ENCODE data around the gene PRRG4.
"Not testable (repeated sequence)": the region's sequence is repeated elsewhere in the genome, so short reads cannot be mapped to it uniquely, and the experiment has no call there.

PRRG4 gene

GRCh38 chr11:32829680-32830412, at the start of gene PRRG4:
PRRG4 (plus strand) TSS chr11:32829927; CDS start chr11:32830530, 603 bp downstream.
- DNase-seq, result peak; percentile 8

DNA sequence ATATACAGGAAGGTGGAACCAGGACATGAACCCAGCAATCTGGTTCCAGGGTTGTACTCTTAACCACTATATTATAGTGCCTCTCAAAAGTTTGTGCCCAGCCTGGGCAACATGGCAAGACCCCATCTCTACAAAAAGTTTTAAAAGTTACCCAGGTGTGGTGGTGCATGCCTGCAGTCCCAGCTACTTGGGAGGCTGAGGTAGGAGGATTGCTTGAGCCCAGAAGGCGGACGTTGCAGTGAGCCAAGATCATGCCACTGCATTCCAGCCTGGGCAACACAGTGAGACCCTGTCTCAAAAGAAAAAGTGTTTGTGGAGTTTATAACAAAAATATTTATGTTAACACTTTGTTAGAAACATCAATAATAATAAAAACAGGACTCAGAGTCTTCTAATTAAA, 48.9 kb upstream of the PRRG4 start:
- DNase-seq, result not testable (repeated sequence)

GRCh38 chr11:32781721-32782120, 48.0 kb upstream of the PRRG4 start:
- DNase-seq, result no peak

DNA sequence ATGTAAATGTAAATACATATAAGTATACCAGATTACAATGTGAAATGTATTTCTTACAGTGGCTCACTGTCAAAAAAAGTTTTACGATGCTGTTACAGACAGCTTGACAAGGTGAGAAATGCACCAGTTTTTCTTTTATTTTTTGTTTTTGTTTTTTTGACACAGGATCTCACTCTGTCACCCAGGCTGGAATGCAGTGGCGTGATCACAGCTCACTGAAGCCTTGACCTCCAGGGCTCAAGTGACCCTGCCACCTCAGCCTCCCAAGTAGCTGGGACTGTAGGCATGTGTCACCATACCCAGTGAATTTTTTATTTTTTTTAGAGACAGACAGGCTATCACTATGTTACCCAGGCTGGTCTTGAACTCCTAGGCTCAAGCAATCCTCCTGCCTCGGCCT, 44.5 kb upstream of the PRRG4 start:
- DNase-seq, result no peak

DNA sequence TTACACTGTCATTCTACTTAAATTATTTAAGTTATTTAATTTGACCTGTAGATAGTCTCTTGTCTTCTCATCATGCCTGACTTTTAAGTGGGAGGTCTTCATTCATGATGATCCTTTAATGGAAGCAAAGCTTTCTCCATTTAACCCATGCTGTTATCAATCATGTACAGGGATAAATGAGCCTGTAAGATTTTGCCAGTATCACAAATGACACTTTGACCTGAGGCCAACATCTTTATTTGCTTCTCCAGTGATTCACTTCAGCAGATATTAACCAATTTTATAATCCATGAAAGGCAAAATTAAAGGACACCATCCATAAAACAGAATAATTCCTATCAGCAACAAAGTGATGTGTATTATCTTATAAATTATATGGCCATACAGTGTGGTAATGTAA, 42.9 kb upstream of the PRRG4 start:
- no peak for DNase-seq

- no peak for DNase-seq
Observed at GRCh38 chr11:32790916-32791315, 38.8 kb upstream of the PRRG4 start.

DNA sequence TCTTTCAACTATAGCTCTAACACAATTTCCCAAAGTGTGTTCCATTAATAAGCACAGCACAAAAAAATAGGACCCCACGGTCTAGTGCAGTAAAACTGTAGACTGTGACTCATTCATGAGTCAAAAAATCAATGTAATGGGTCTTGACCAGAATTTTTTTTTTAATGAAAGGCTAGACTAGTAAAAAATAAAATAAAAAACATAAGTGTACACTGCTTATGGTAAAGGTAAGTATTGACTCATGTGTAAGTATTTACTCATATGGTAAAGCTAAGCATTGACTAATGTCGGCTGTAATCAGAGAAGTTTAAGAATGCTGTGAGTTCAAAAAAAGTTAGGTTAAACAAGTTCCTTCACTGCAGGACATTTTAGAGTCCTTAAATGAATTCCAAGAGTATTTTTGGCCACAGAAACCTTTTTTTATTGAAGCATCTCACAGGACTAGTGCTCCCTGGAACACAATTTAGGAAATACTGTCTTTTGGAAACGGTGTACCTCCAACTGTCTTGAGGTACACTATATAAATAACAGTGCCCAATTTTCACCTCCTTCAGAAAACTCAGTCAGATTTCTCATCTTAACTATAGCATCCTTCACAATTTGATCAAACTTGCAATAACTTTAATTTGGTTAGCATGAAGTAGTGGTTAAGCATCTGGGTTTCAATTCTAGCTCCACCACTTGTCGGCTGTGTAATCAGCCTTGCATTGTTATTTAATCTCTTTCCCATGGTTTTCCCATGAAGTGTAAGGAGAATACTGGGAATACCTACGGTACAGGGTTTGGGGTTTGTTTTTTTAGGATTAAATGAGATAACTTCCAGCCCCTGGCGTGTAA, 37.4 kb upstream of the PRRG4 start:
- no peak for DNase-seq

GRCh38 chr11:32792948-32793475, 36.7 kb upstream of the PRRG4 start:
- peak; percentile 9 for DNase-seq

DNA sequence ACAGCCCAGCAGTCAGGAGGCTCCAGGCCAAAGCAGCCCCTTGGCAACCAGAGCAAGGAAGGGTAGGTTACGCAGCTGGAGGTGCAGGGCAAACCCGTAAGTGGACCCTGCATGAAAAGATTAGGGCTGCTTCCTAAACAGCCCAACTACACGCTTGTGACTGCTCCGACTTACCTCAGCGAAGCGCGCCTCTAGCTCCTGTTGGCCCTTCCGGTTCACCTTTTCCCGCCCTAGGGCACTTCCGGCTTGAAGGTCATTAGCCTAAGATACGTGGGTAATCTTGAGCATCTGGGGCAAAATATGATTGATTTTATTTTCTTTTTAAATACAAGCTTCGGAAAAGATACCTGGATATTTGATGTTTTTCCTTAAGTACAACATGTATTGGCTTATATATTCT, 35.3 kb upstream of the PRRG4 start, which contains the start of gene CCDC73:
TSS of gene CCDC73 (minus strand) at position 224 of the 400 bp plus-strand sequence. CDS start 34,419 bp downstream, outside the sequence.
- DNase-seq, result no peak

DNA sequence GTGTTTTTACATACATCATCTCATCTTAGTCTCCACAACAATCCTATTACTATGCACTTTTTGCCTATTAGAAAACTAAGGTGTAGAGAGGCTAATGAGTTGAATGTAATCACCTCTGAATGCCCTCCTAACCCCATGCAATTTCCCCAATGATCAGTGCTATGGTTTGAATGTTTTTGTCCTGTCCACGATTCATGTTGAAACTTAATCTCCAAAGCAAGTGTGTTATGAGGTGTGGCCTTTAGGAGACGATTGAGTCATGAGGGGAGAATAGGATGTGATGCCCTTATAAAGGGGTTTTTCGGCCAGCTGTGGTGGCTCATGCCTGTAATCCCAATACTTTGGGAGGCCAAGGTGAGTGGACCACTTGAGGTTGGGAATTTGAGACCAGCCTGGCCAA, 33.3 kb upstream of the PRRG4 start:
- DNase-seq, result no peak

GRCh38 chr11:32809313-32809712, 20.4 kb upstream of the PRRG4 start:
- peak; percentile 32 for DNase-seq

GRCh38 chr11:32817181-32817851, 12.4 kb upstream of the PRRG4 start:
- no peak for DNase-seq

GRCh38 chr11:32817852-32818183, 11.9 kb upstream of the PRRG4 start:
- DNase-seq, result no peak

DNA sequence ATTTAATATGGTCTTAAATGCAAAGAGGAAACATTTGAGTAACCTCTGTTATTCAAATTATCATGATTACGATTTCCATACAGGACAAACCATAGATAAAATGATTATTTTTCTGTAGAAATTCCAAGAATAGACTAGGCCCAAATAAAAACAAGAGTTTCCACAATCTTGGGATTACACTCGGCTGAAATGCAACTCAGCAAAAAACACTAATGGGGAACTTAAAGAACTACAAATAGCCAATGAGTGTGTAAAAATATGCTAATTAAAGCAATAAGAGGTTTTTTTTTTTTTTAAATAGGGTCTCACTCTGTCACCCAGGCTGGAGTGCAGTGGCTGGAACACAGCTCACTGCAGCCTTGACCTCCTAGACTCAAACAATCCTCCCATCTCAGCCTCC, 10.5 kb upstream of the PRRG4 start:
- no peak for DNase-seq

DNA sequence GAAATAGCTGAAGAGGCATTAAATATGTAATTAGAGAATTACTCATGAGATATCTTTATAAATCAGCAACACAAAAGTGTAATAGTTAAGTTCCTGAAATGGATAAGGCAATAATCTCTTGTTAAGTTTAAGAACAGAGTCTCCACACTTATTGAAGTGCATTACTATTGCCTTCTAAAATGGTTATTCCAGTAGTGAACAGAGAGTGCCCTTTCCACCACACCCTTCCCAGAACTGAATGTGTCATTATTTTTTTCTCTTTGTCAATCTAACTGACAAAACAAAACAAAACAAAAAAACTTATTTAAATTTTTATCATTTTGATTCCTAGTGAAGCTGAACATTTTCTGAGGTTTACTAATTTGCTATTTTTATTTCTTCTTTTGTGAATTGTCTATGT, 9.2 kb upstream of the PRRG4 start:
- no peak for DNase-seq

DNA sequence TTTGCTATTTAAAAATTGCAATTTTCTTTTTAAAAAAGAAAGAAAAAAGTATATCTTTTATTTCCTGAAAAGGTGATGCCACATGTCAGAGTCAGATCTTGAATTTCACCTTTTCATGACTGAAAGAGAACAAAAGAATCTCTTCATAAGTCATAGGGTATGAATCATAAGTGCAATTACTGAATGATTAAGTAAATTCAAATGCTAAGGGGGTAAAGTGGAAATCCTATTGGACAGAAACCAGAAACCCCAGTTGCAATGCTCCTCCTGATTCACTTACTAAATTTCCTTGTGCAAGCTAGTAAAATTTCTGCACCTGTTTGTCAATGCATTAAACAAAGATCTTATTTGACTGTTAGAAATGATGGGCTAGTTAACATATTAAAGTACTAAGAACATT, 8.2 kb upstream of the PRRG4 start:
- DNase-seq, result no peak

DNA sequence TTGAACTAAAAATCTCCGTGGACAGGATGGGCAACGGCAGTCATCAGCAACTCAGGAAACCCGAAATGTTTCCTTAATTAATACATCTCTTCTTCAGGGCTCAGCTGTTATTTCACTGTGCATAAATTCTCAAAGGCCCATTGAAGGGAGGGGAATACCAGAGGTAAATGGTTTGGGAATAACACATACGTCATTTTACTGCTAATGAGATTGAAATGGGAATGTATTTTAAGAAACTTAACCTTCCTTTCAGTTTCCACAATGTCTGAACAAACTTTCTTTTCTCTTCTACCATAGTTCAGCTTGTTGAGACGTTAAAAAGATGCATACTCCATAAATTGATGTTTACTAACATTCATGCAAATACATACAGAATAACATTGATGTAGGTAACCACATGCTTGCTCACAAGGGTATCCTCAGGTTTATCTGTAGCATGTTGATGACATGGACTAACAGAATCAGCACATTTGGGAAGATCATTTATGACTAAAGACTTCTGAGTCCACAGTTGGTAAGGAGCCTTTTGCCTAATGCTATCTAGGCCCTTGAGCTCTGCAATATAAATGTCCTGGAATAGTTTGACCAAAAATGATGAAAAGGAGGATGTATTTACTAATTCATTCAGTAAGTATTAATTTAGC, 7.7 kb upstream of the PRRG4 start:
- no peak for DNase-seq

- DNase-seq, result not testable (repeated sequence)
Observed at GRCh38 chr11:32823617-32824016, 6.1 kb upstream of the PRRG4 start.

GRCh38 chr11:32826113-32826512, 3.6 kb upstream of the PRRG4 start:
- no peak for DNase-seq

DNA sequence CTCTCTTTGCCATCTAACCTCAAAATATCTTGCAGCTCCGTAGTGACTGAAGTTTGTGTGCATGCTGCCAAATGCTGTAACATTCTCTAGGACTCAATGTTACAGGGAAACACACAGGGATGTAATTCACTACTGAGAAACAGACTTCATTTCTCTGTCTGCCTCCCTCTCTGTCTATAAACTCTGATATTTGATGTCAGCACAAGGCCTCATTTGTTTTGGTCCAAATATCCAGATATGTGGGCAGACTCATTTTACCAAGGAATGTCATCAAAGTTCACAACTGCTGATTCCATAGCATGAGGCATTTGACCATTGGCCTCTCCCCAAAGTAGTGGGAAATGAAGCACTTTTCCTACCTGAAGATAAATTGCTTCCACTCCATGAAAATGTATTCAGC, 2.5 kb upstream of the PRRG4 start:
- DNase-seq, result no peak

DNA sequence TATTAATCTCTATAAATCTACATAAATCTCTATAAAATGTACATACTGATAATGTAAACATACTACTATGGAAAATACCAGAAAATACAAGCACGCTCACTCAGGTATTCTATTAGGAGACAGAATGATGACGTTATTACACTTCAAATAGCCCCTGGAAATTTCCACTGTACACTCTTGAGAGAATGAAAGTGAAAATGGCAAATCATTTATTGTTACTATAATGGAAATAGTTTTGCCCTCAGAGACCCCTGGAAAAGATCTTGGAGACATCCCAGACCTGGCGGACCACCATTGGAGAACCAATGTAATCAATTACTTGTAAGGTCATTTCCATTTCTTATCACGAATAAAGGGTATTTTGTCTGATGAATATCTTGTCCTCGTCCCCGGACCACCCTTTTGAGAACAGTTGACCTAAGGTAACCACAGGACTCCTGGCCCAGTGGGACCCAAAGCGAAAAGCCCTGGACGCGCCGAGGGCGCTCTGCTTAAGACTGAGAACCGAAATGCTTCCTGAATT, 509 bp upstream of the PRRG4 start:
- DNase-seq, result no peak

- no peak for DNase-seq
Observed at GRCh38 chr11:32830413-32830738, 649 bp downstream of the PRRG4 start.

- no peak for DNase-seq
Observed at GRCh38 chr11:32830796-32831195, 1.1 kb downstream of the PRRG4 start.
